ENCODE results near the gene JAKMIP1.
A peak's percentile ranks its signal among the peaks of the same experiment; 100 is the strongest.

JAKMIP1 gene

DNA sequence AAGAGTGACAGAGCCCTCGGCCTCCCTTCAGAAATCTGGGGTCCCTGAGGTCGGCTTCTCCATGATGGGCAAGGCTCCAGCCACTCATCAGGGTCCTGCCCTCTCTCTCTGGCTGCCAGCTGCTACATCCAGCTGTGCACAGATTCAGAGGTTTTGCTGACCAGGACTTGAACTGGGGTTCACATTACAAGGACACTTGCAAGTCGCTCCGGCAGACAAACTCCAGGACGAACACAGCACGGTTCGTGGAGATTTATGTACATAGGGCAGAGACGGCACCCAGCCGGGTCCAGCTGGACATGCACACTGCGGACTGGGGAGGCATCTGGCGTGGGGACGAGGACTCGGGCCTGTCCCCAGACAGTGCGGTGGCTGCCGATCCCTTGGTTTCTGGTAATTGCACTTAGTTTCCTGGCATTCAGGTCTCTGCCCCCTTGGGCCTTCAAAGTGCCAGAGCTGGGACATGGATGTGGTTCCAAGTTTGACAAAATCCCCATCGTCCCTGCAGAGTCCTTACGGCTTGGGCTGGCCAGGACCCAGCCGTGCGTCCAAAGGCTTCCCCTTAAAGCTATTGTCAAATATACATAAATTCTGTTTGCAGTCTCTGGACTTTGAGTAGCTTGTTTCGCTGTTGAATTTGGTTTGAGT lies 175.9 kb downstream of the JAKMIP1 start:
- in situ Hi-C loops (cut with HindIII; ENCODE audit: low pct_unique_long_range_greater_than_20kb, low sequenced_read_pairs) = no loop called here
- no peak for TF ChIP-seq JUND (IDR thresholded peaks at IDR 0.05; ENCODE audit: low read depth)
- no peak for DNase-seq (ENCODE audit: low read depth in 1 of 2, low spot score in 1 of 2)

DNA sequence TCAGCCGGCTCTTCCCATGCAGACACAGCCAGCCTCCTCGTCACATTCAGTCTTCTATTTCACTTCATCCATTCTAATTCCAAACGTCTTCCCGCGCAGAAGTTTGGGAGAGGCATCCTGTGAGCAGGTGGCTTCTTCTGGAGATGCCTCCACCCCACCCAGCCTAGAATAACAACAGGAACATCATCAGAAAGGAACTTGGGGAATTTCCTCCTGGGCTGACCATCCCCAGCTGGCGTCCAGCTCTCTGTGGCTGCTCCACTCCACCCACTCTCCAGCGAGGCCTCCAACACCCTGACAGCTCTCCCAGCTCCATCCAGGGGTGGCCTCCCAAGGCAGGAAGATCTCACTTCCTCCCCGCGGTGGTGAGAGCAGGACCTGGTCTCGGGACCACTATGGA lies 176.6 kb downstream of the JAKMIP1 start:
- in situ Hi-C loops (cut with HindIII; ENCODE audit: low pct_unique_long_range_greater_than_20kb, low sequenced_read_pairs) = no loop called here

DNA sequence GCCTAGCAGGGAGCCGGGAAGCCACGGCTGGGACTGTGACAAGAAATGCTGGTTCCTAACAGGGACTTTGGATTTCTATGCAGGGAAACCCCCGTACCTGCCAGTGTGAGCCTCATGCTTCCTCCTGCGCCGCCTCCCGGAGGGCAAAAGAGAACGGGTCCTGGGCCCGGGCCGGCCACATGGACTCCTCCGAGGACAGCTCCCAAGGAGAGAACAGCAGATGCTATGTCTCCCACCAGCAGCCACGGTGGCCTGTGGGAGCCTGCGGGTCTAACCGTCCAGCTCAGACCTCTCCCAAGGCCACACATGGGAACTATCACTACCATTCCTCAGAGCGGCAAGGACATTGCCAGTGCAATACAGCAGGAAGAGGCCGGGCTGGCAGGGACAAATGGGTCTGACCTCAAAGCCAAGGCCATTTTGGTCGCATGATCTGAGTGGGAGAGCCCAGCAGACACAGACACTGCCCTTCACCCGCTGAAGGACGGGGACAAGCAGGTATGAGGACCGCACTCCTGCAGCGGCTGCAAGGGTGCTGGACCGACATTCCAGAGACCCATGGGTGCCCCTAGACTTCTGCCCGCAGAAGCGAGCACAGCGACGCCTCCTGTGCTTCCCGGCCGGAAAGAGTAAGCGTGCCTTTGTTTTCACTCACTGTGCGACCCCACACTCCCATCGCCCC lies 177.6 kb downstream of the JAKMIP1 start:
- DNase-seq (ENCODE audit: low read depth in 1 of 2, low spot score in 1 of 2) = no peak
- no peak for TF ChIP-seq JUND (IDR thresholded peaks at IDR 0.05; ENCODE audit: low read depth)
- in situ Hi-C loops (cut with HindIII; ENCODE audit: low pct_unique_long_range_greater_than_20kb, low sequenced_read_pairs) = no loop called here

More for the DNA sequence above, 176.6 kb downstream of the JAKMIP1 start:
- no peak for TF ChIP-seq JUND (IDR thresholded peaks at IDR 0.05; ENCODE audit: low read depth)
- DNase-seq (ENCODE audit: low read depth in 1 of 2, low spot score in 1 of 2) = no peak

DNA sequence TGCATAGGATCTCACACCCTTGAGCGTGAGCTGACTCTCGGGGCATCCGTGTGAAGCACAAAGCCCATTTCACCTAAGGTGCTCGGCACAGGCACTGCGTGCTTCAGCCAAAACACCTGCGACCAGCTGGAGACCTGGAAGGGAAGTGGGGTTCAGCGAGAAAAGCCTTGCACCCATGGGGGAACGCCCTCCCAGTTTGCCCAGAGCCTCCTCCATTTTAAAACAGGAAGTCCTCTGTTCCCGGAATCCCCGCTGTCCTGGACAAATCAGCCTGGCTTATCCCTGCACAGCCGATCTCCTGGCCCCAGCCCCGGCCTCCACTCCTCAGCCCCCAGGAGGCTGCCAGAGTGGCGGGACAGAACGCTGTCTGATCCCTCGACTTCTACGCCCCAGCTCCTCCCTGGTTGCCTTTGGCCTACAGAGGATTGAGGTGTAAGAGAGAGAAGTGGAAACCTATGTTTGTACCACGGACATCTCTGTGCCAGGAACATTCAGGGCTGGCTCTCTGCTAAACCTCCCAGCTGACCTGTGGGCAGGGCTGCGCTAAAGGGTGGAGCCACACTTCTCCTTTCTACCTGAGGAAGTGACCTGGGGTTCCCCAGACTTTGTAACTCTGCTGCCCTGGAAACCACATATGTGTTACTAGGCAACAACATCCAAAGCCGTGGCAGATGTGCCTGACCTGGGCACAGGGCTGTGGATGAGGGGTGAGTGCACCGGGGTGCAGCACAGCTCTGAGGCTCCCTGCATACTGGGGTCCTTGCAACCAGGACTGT lies 178.3 kb downstream of the JAKMIP1 start:
- in situ Hi-C loops (cut with HindIII; ENCODE audit: low pct_unique_long_range_greater_than_20kb, low sequenced_read_pairs) = no loop called here
- no peak for TF ChIP-seq JUND (IDR thresholded peaks at IDR 0.05; ENCODE audit: low read depth)
- DNase-seq (ENCODE audit: low read depth in 1 of 2, low spot score in 1 of 2) = no peak

DNA sequence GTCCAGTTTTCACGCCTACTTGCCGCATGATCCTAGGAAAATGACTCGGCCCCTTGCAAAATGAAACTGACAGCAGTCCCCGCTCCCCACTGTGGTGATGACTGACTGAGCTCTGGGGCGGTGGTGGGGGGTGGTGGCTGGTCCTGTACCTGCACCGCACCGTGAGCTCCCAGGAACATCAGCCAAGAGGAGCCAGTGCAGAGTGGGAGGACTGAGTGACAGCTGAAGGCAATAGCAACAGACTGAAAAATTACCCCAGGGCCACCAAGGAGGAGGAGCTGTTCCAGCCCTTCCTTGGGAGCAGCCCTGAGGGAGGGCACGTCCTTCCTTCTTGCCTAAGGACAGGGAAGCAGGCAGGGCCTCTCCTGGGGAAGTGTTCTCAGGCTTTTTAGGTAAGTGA lies 179.7 kb downstream of the JAKMIP1 start:
- in situ Hi-C loops (cut with HindIII; ENCODE audit: low pct_unique_long_range_greater_than_20kb, low sequenced_read_pairs) = no loop called here

DNA sequence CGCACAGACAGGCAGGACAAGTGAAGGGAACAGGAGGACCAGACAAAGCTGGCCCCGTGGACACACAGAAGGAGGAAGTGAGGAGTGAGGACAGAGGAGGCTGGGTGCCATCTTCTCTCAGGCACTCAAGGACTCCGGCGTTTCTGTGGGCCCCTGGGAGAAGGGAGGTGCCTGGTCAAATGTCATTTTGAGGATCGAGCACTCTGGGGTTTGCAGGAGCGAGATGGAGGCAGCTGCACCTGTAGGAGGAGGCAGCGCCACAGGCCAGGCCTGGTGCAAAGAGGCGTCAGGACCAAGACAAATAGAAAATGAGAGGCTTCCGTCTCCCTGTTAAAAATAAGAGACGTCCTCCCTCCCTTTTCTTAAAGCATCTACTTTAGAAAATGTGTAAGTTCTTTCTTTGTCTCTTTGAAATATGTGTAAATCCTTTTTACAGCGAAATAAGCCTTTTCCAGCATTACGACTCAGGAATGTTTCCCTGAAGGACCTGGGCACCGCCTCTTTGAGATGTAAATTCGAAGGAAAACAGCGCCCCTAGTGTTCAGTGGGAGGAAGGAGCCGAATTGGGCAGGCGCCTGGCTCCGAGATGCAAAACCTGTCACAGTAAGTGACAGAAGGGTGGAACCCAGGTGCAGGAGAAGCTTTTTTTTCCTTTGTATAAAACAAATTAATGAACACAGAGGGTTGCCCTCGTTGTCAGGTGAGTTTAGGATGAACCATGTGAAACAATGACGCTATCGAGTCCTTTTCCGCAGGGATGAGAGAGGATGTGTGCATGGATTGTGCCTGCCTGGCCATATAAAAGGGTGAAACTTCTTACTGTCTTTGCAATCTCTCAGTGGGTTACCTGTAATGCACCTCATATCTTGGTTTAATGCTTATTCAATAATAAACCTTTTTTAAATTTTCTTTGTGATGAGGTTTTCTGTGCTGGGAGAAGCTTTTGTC lies 180.8 kb downstream of the JAKMIP1 start:
- in situ Hi-C loops (cut with HindIII; ENCODE audit: low pct_unique_long_range_greater_than_20kb, low sequenced_read_pairs) = no loop called here
- TF ChIP-seq JUND (IDR thresholded peaks at IDR 0.05; ENCODE audit: low read depth) = no peak
- peak; percentile 72 to 74 for DNase-seq (ENCODE audit: low read depth in 1 of 2, low spot score in 1 of 2)

More for the DNA sequence above, 179.7 kb downstream of the JAKMIP1 start:
- no peak for TF ChIP-seq JUND (IDR thresholded peaks at IDR 0.05; ENCODE audit: low read depth)
- no peak for DNase-seq (ENCODE audit: low read depth in 1 of 2, low spot score in 1 of 2)

DNA sequence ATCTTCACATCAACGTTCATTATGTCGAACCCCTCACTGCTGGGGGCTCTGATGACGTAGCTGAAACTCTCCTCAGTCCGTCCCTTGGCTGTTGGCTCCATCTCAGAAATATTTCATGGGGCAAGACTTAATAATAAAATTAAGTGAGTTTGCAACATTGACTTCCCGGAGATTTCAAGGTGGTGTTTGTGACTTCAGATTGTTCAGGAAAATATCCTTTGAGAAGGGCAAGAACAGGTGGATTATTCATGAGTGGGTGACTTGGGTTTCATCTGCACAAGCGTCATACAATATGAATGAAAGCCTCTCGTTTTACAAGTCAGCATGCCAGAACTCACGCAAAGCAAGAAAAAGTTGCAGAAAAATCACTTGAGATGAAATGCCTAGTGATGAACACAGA lies 182.0 kb downstream of the JAKMIP1 start, which contains the start of gene C4orf50:
Gene C4orf50 (minus strand): TSS at position 101 of the 400 bp plus-strand sequence.
- DNase-seq (ENCODE audit: low read depth in 1 of 2, low spot score in 1 of 2) = no peak
- in situ Hi-C loops (cut with HindIII; ENCODE audit: low pct_unique_long_range_greater_than_20kb, low sequenced_read_pairs) = no loop called here
- TF ChIP-seq JUND (IDR thresholded peaks at IDR 0.05; ENCODE audit: low read depth) = no peak

DNA sequence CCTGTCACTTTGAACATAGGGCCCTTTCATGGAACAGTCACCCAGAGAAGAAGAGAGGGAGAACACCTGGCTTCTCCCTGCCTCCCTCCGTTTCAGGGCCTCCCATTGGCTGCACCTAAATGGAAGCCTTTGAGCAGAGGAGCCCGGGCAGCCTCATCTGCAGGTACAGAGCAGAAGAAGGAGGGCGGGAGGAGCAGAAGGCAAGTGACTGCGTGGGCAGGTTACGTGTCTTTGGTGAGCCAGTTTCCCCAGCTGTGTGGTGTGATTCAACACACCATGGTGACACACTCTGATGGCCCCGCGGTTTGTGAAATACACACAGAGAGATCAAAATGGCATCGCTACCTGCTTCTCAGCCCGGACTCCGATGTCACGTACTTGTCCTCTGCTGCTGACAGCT lies 182.5 kb downstream of the JAKMIP1 start:
- no peak for DNase-seq (ENCODE audit: low read depth in 1 of 2, low spot score in 1 of 2)
- no peak for TF ChIP-seq JUND (IDR thresholded peaks at IDR 0.05; ENCODE audit: low read depth)
- in situ Hi-C loops (cut with HindIII; ENCODE audit: low pct_unique_long_range_greater_than_20kb, low sequenced_read_pairs) = no loop called here

DNA sequence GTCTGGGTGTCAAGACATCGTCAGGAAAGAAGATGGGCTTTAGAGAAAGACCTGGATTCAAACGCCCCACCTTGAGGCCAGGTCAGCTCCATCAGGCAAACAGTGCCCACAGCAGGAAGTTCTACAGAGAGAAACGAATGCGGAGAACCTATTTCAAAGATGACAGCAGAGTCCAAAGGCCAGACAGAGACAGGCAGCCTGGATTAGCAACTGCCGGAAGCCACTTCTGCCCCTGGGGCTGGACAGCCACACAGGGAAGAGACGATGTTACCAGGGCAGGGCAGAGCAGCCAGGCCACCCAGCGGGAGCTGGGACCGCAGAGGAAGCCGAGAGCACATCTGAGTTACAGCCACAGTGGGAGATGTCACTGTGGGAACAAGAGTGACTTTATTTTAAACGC lies 183.3 kb downstream of the JAKMIP1 start:
- in situ Hi-C loops (cut with HindIII; ENCODE audit: low pct_unique_long_range_greater_than_20kb, low sequenced_read_pairs) = no loop called here
- DNase-seq (ENCODE audit: low read depth in 1 of 2, low spot score in 1 of 2) = no peak
- TF ChIP-seq JUND (IDR thresholded peaks at IDR 0.05; ENCODE audit: low read depth) = no peak

DNA sequence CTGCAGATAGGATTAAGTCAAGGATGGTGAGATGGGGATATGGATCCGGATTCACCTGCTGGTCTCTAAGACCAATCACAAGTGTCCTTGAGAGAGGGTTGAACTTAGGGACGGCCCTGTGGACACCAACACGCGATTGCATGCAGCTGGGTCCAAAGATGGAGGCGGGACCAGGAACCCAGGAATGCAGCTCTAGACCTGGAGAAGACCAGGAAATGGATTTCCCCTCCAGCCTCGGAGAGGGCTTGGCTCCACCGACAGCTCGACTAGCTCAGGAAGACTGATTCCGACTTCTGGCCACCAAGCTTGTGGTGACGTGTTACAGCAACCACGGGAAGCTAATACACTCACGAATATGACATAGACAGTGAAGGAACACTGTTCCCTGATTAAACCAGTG lies 186.8 kb downstream of the JAKMIP1 start:
- in situ Hi-C loops (cut with HindIII; ENCODE audit: low pct_unique_long_range_greater_than_20kb, low sequenced_read_pairs) = no loop called here

DNA sequence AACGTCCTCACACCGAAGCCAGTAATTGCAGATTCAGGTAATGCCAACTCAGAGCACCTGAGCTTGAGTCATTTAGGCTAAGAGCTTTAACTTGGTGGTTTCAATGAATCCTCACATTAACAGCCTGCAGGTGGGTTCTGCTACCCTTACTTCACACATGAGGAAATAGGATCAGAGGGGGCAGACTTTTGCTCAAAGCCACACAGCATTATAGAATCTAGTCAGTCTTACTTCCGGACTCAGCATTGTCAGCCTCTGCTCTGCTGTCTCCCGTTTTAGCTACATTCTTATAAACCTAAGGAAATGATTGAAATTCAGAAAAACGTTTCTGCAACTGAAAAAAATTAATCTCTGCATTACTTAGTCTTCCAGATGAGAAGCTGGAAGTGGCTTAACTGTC lies 188.1 kb downstream of the JAKMIP1 start:
- no peak for DNase-seq (ENCODE audit: low read depth in 1 of 2, low spot score in 1 of 2)
- in situ Hi-C loops (cut with HindIII; ENCODE audit: low pct_unique_long_range_greater_than_20kb, low sequenced_read_pairs) = no loop called here
- TF ChIP-seq JUND (IDR thresholded peaks at IDR 0.05; ENCODE audit: low read depth) = no peak

More for the DNA sequence above, 186.8 kb downstream of the JAKMIP1 start:
- no peak for TF ChIP-seq JUND (IDR thresholded peaks at IDR 0.05; ENCODE audit: low read depth)
- DNase-seq (ENCODE audit: low read depth in 1 of 2, low spot score in 1 of 2) = no peak

DNA sequence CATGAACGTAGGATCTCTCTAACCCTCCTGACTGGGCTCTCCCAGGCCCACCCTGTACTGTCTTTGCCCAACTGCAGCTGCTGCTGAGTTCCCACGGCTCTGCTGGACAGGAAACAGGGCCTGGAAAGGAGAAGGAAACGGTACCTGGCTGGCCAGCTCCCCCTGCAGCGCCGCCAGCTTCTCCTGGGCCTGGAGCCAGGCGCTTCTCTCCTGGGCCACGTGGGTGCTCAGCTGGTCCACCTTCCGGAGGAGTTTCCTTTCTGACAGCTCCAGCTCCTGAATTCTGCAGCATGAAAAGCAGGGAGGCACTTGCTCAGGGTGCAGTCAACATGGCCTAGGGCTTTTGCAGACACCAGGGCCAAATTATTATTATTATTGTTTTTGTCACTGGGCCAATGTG lies 188.7 kb downstream of the JAKMIP1 start:
- DNase-seq (ENCODE audit: low read depth in 1 of 2, low spot score in 1 of 2) = peak; percentile 27 to 53
- TF ChIP-seq JUND (IDR thresholded peaks at IDR 0.05; ENCODE audit: low read depth) = no peak
- in situ Hi-C loops (cut with HindIII; ENCODE audit: low pct_unique_long_range_greater_than_20kb, low sequenced_read_pairs) = no loop called here
